Activated T-helper 1 cell treated with anti-CD3 and anti-CD28 coated beads, Interleukin-12 subunit alpha, Interleukin-12 subunit beta, Interleukin-2, Interleukin-4 antibody, amounts not matched to agents 30 ng/mL and 10 ng/mL and 1 ng/mL, durations not matched to agents 14 hours and 24 hours and 36 hours (primary cell): Measurements from ENCODE around the gene FAM13A. TPM values are rescaled to one million over a fixed set of nuclear protein-coding genes. Genes with fewer than 3 reads are reported as not detected.
"Not testable (repeated sequence)": the region's sequence is repeated elsewhere in the genome, so short reads cannot be mapped to it uniquely, and the experiment has no call there.

ENCODE experiments used
- DNase-seq: peaks from one replicate; pipeline ENCODE4 v3.0.0; 2021; ENCODE audit warnings: low spot score
- H3K27ac Mint-ChIP-seq: one replicate; pipeline ENCODE4 v1.8.0; 2021; ENCODE audit warnings: mild to moderate bottlenecking, mixed read lengths
- H3K27me3 Mint-ChIP-seq: one replicate; pipeline ENCODE4 v1.8.0; 2022; ENCODE audit warnings: mild to moderate bottlenecking, moderate library complexity, mixed read lengths; ENCODE audit not compliant: insufficient read depth
- H3K36me3 Mint-ChIP-seq: one replicate; pipeline ENCODE4 v1.8.0; 2021; ENCODE audit warnings: low read depth, mixed read lengths
- H3K4me1 Mint-ChIP-seq: one replicate; pipeline ENCODE4 v1.8.0; 2021; ENCODE audit warnings: low read depth, mixed read lengths
- H3K4me3 Mint-ChIP-seq: one replicate; pipeline ENCODE4 v1.8.0; 2021; ENCODE audit warnings: mild to moderate bottlenecking, moderate library complexity, mixed read lengths
- H3K9me3 Mint-ChIP-seq: one replicate; pipeline ENCODE4 v1.8.0; 2021; ENCODE audit warnings: mixed read lengths
- intact Hi-C: fragments of 100-400 bp; cut with micrococcal nuclease; formaldehyde crosslinking; loops from one replicate; pipeline ENCODE4 v1.15.1; 2024
- total RNA-seq: library from RNA; stranded (reverse); gene quantifications from 2 replicates; pipeline ENCODE4 v1.2.3, GENCODE V29; 2022

The FAM13A gene
- total RNA-seq, 1 donor from 2014 or later = 3.0 TPM

DNA sequence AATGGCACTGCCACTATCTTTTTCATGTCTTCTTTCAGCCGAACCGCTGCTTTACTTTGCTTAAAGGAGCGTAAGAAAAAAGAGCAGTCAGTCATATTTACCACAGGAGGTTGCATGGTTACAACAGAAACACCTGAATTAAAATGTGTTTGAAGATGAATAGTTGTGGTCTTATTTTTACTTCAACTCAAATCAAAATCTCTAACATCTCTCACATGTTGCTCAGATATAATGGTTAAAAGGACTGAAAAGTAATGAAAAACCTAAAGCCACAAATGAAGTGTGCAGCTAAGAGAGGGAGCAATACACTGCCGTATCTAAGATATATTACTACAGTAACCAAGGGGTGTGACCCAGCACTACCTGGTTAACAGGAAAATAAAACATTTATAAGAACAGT lies 27.4 kb downstream of the FAM13A start:
- Mint-ChIP-seq H3K27me3 (peaks cover 14% of the 10 kb centered on the region), H3K27ac (no peak overlapping the region), H3K9me3 (no peaks in the 10 kb centered on the region), H3K4me1 (no peaks in the 10 kb centered on the region), H3K4me3 (no peak overlapping the region), H3K36me3 (no peaks in the 10 kb centered on the region)
- intact Hi-C loops = no loop called here
- DNase-seq = no peak

- intact Hi-C loops = no loop called here
- Mint-ChIP-seq H3K4me1 (no peaks in the 10 kb centered on the region), H3K4me3 (no peak overlapping the region), H3K27me3 (peaks cover 9% of the 10 kb centered on the region), H3K9me3 (no peaks in the 10 kb centered on the region), H3K36me3 (no peaks in the 10 kb centered on the region), H3K27ac (no peak overlapping the region)
- no peak for DNase-seq
These were observed 30.4 kb downstream of the FAM13A start for GRCh38 chr4:89026542-89026941.

DNA sequence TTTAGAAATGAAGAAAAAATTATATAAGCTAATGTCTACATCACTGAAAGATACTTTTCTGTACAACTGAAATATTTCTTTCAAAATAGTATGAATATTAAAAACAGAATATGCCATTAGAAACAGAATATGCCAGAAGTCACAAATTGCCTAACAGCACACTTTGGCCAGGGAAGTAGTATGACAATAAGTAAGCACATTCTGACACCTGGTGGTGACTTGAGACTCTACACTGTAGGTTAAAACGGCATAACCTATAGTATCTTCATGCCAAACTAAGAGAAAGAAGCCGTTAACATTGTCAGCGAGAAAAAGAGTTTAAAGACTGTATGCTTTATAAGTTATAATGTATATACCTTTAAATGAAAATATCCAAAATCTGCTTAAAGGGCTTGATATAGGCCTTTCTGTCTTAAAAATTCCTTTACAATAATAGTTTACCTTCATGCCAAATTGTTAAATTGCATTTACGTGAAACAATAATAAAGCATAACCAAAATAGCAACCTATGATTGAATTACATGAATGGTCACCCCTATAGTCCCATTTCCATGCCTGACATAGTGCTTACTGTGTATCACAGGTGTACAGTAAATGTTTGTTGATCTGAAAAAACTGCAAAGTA lies 32.8 kb downstream of the FAM13A start:
- H3K4me1 Mint-ChIP-seq = no peaks in the 10 kb centered on the region
- no peak overlapping the region for H3K4me3 Mint-ChIP-seq
- H3K27ac Mint-ChIP-seq = no peak overlapping the region
- no peaks in the 10 kb centered on the region for H3K36me3 Mint-ChIP-seq
- no peaks in the 10 kb centered on the region for H3K9me3 Mint-ChIP-seq
- DNase-seq = peak; percentile 42
- intact Hi-C loops = loop anchor here (1.0 to 5.0 kb wide), 5 partner anchors 87 to 498 kb away; partner anchors contain the start of gene TIGD2
- H3K27me3 Mint-ChIP-seq = peaks cover 5% of the 10 kb centered on the region

DNA sequence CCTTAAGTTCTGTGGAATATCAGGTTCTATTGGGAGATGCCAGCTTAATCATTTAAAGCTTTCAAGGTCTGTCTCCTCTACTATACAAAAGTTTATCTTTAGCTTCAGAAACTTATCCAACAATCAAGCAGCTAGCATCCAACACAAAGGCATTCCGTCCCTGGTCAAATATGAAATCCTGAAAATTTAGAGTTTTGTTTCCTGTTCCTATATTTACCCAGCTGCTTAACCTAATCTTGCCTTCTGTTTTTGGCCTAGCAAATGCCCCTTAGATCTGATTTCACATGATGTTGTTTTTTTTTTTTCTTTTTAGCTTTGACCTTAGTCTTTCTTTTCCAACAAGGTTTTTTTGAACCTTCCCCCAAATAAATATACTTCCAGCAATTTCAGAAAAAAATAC lies 33.8 kb downstream of the FAM13A start:
- Mint-ChIP-seq H3K36me3 (no peaks in the 10 kb centered on the region), H3K4me3 (no peak overlapping the region), H3K9me3 (no peaks in the 10 kb centered on the region), H3K27ac (no peak overlapping the region), H3K27me3 (peaks cover 2% of the 10 kb centered on the region), H3K4me1 (no peaks in the 10 kb centered on the region)
- intact Hi-C loops = loop anchor here (5.0 kb wide), 1 partner anchor 351 kb away; no protein-coding TSS in a partner anchor
- DNase-seq = no peak

- intact Hi-C loops = loop anchor here (5.0 kb wide), 1 partner anchor 350 kb away; no protein-coding TSS in a partner anchor
- H3K36me3 Mint-ChIP-seq = no peaks in the 10 kb centered on the region
- no peaks in the 10 kb centered on the region for H3K4me1 Mint-ChIP-seq
- no peak overlapping the region for H3K4me3 Mint-ChIP-seq
- H3K27ac Mint-ChIP-seq = no peak overlapping the region
- DNase-seq = no peak
- H3K27me3 Mint-ChIP-seq = peaks cover 2% of the 10 kb centered on the region
- no peaks in the 10 kb centered on the region for H3K9me3 Mint-ChIP-seq
These were observed 34.4 kb downstream of the FAM13A start for GRCh38 chr4:89022426-89023128.

GRCh38 chr4:89021684-89022083 lies 35.3 kb downstream of the FAM13A start:
- no peaks in the 10 kb centered on the region for H3K9me3 Mint-ChIP-seq
- H3K27ac Mint-ChIP-seq = no peak overlapping the region
- intact Hi-C loops = loop anchor here (5.0 kb wide), 1 partner anchor 349 kb away; no protein-coding TSS in a partner anchor
- H3K4me1 Mint-ChIP-seq = no peaks in the 10 kb centered on the region
- H3K36me3 Mint-ChIP-seq = no peaks in the 10 kb centered on the region
- DNase-seq = no peak
- H3K4me3 Mint-ChIP-seq = no peak overlapping the region
- H3K27me3 Mint-ChIP-seq = no peaks in the 10 kb centered on the region

DNA sequence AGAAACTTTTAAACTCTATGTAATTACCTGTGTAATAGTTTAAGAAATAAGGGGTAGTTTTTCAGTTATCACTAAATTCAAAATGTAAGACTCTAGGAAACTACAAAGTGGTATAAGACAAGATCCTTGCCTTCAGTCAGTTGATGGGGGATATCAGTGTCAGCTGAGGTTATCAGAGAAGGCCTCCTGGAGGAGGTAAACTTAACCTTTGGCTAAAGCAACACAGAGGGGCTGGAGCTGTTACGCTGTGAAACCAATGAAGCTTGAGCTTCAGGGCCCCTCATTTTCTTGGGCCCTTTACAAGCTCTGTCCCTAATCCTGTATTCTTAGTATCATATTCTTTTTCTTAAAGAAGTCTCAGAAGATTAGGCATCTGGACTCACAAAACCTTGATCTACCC lies 35.9 kb downstream of the FAM13A start:
- Mint-ChIP-seq H3K4me3 (no peak overlapping the region), H3K9me3 (no peaks in the 10 kb centered on the region), H3K4me1 (no peaks in the 10 kb centered on the region), H3K27ac (no peak overlapping the region), H3K27me3 (no peaks in the 10 kb centered on the region), H3K36me3 (no peaks in the 10 kb centered on the region)
- no peak for DNase-seq
- intact Hi-C loops = loop anchor here (5.0 kb wide), 1 partner anchor 349 kb away; no protein-coding TSS in a partner anchor

DNA sequence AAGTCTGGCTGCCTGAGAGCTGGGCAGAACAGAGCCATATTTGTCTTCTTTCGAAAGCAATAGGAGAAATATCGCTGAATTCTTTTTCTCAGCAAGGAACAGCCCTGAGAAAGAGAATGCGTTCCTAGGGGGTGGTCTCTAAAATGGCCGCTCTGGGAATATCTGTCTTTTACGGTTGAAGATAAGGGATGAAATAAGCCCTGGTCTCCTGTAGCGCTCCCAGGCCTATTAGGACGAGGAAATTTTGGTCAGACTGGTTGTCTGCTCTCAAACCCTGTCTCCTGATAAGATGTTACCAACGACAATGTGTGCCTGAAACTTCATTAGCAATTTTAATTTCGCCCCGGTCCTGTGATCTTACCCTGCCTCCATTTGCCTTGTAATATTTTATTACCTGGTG lies 42.1 kb downstream of the FAM13A start:
- H3K4me3 Mint-ChIP-seq, H3K27ac Mint-ChIP-seq, H3K36me3 Mint-ChIP-seq, H3K4me1 Mint-ChIP-seq, DNase-seq, intact Hi-C loops, H3K27me3 Mint-ChIP-seq: not testable (repeated sequence)
- peaks cover 11% of the 10 kb centered on the region for H3K9me3 Mint-ChIP-seq

- intact Hi-C loops = no loop called here
- no peak overlapping the region for H3K4me3 Mint-ChIP-seq
- H3K4me1 Mint-ChIP-seq = no peaks in the 10 kb centered on the region
- H3K27ac Mint-ChIP-seq = no peak overlapping the region
- H3K9me3 Mint-ChIP-seq = peaks cover 6% of the 10 kb centered on the region
- no peaks in the 10 kb centered on the region for H3K36me3 Mint-ChIP-seq
- DNase-seq = no peak
- peaks cover 2% of the 10 kb centered on the region for H3K27me3 Mint-ChIP-seq
These were observed 47.1 kb downstream of the FAM13A start for GRCh38 chr4:89009761-89010369.

DNA sequence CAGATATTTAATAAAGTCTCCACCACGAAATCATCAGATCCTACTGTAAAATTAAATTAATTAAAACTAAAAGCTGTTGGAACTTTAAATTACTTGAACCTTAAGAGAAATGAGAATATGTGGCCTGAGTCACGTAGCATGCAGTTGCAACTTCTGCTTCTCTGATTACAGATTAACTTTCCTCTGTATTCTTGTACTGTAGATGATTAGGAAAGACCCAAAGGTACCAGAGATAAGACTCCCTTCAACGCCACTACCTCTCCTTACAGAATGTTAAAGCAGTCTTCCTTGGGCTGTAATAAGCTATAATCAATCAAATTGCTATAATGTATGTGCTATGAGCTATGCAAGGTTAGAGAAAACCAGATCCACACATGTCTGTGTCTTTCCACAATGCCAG lies 47.9 kb downstream of the FAM13A start:
- no peak overlapping the region for H3K27ac Mint-ChIP-seq
- no peak for DNase-seq
- intact Hi-C loops = no loop called here
- peaks cover 2% of the 10 kb centered on the region for H3K27me3 Mint-ChIP-seq
- no peaks in the 10 kb centered on the region for H3K36me3 Mint-ChIP-seq
- H3K9me3 Mint-ChIP-seq = no peaks in the 10 kb centered on the region
- no peaks in the 10 kb centered on the region for H3K4me1 Mint-ChIP-seq
- no peak overlapping the region for H3K4me3 Mint-ChIP-seq

DNA sequence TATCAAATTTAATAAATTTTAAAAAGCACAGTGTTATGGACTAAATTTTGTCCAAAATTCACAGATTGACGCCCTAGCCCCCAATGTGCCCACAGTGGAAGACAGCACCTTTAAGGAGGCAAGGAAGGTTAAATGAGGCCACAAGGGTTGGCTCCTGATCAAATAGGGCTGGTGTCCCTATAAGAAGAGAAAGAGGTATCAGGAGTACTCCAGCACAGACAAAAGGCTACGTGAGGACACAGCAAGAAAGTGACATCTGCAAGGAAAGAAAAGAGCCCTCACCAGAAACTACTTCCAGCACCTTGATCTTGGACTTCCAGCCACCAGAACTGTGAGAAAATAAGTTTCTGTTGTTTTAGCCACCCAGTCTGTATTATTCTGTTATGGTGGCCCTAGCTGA lies 48.8 kb downstream of the FAM13A start:
- no peaks in the 10 kb centered on the region for H3K36me3 Mint-ChIP-seq

DNA sequence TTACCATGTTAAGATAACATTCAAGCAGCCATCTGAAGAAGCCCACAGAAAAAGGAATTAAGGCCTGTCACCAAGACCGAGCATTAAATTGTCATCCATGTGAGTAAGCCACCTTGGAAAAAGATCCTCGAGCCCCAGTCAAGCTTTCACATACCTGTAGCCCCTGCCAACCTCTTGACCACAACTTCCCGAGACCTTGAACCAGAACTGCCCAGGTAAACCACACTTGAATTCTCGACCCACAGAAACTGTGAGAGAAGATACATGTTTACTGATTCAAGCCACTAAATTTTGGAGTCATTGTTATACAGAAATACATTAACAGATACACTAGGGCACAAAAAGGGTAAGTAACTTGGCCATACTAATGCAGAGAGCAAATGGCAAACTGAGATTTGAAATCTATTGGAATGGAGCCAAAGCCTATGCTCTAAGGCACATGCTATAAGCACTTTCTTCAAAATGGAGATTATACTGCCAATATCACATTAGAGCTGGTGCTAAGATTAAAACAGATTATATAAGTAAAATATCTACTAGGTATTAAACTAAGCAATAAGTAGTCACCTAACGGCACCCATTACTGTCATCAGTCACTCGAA lies 49.5 kb downstream of the FAM13A start:
- intact Hi-C loops = no loop called here
- Mint-ChIP-seq H3K27me3 (peaks cover 3% of the 10 kb centered on the region), H3K4me3 (no peak overlapping the region), H3K27ac (no peak overlapping the region), H3K36me3 (no peaks in the 10 kb centered on the region), H3K9me3 (no peaks in the 10 kb centered on the region), H3K4me1 (no peaks in the 10 kb centered on the region)
- no peak for DNase-seq

More for the DNA sequence above, 48.8 kb downstream of the FAM13A start:
- Mint-ChIP-seq H3K4me3 (no peak overlapping the region), H3K27ac (no peak overlapping the region), H3K27me3 (peaks cover 2% of the 10 kb centered on the region), H3K4me1 (no peaks in the 10 kb centered on the region), H3K9me3 (no peaks in the 10 kb centered on the region)
- intact Hi-C loops = no loop called here
- DNase-seq = no peak

DNA sequence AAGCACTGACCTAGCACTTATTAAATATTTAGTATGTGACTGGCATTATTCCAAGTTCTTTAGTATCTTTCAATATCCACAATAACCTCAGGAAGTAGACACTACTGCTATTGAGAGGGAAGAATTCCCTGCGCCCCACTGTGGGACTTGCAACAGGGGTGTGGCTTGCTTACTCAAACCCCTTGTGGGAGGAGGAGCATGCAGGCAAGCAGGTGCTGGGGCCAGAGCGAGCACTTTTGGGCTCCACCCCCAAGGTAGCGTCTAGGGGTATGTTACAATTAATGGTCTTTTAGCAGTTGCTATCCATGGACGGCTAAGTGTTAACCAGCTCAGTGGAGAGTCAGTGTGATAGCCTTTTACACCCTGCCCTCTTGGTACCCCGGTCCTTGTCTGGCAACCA lies 50.7 kb downstream of the FAM13A start:
- no peaks in the 10 kb centered on the region for H3K9me3 Mint-ChIP-seq
- H3K27me3 Mint-ChIP-seq = peaks cover 2% of the 10 kb centered on the region
- no peaks in the 10 kb centered on the region for H3K36me3 Mint-ChIP-seq
- H3K27ac Mint-ChIP-seq = no peak overlapping the region
- no peak overlapping the region for H3K4me3 Mint-ChIP-seq
- intact Hi-C loops = no loop called here
- DNase-seq = no peak
- no peaks in the 10 kb centered on the region for H3K4me1 Mint-ChIP-seq
